Esophagus muscularis mucosa (tissue), 4 donors: ENCODE results near the gene AP3S2.

Experiments used
- EP300 ChIP-seq: sonication (generic); formaldehyde crosslinking; IDR thresholded peaks from one replicate; pipeline ENCODE4 v1.6.1; 2017; ENCODE audit warnings: antibody characterized with exemption
- POLR2A ChIP-seq: fragments of 450-650 bp; IDR thresholded peaks from one replicate; pipeline ENCODE4 v1.6.1; 2017; ENCODE audit warnings: antibody characterized with exemption, moderate library complexity, mild to moderate bottlenecking, low read depth
- POLR2AphosphoS5 ChIP-seq, 2 donors: sonication (generic); formaldehyde crosslinking; IDR thresholded peaks; one replicate each; pipeline ENCODE4 v1.6.1; 2017; ENCODE audit warnings: antibody characterized with exemption in 2 of 2
- TF ChIP-seq, protein P1 (sequence below), 3 experiments: fragments of 200-600 bp in 2 of 3; fragments of 450-650 bp in 1 of 3; sonication (generic) in 2 of 3; IDR thresholded peaks; one replicate each; pipeline ENCODE4 v1.5.1; 2017 to 2019; ENCODE audit warnings: antibody characterized with exemption in 3 of 3, mild to moderate bottlenecking in 2 of 3, moderate library complexity in 1 of 3

DNA sequence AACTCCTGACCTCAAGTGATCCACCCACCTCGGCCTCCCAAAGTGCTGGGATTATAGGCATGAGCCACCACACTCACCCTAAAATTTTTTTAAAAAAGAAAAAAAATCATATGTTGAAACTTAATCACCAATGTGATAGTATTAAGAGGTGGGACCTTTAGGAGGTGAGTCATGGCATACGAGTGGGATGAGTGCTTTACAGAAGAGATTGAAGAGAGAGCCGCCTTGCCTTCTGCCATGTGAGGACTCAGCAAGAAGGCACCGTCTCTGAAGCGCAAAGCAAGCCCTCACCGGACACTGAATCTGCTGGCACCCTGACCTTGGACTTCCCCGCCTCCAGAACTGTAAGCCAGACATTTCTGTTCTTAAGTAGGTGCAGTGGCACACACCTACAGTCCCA lies 13.5 kb upstream of the AP3S2 start:
- TF ChIP-seq EP300 (no peak), POLR2AphosphoS5 (IDR thresholded peaks at IDR 0.05) (no peak), POLR2A (no peak)
- TF ChIP-seq, protein P1, sequence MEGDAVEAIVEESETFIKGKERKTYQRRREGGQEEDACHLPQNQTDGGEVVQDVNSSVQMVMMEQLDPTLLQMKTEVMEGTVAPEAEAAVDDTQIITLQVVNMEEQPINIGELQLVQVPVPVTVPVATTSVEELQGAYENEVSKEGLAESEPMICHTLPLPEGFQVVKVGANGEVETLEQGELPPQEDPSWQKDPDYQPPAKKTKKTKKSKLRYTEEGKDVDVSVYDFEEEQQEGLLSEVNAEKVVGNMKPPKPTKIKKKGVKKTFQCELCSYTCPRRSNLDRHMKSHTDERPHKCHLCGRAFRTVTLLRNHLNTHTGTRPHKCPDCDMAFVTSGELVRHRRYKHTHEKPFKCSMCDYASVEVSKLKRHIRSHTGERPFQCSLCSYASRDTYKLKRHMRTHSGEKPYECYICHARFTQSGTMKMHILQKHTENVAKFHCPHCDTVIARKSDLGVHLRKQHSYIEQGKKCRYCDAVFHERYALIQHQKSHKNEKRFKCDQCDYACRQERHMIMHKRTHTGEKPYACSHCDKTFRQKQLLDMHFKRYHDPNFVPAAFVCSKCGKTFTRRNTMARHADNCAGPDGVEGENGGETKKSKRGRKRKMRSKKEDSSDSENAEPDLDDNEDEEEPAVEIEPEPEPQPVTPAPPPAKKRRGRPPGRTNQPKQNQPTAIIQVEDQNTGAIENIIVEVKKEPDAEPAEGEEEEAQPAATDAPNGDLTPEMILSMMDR (IDR thresholded peaks at IDR 0.05): no peak
